Activated naive CD8-positive, alpha-beta T cell treated with anti-CD3 and anti-CD28 coated beads for 36 hours (primary cell): ENCODE data around the gene FHIT. TPM values are rescaled to one million over a fixed set of nuclear protein-coding genes. Genes with fewer than 3 reads are reported as not detected.

Experiments
- DNase-seq: peaks from one replicate; pipeline ENCODE4 v3.0.0; 2021
- H3K27ac Mint-ChIP-seq: one replicate; pipeline ENCODE4 v1.8.0; 2022; ENCODE audit warnings: mild to moderate bottlenecking, moderate library complexity, mixed read lengths
- H3K27me3 Mint-ChIP-seq: one replicate; pipeline ENCODE4 v1.8.0; 2022; ENCODE audit warnings: mild to moderate bottlenecking, mixed read lengths
- H3K36me3 Mint-ChIP-seq: one replicate; pipeline ENCODE4 v1.8.0; 2021; ENCODE audit warnings: mild to moderate bottlenecking, mixed read lengths
- H3K4me1 Mint-ChIP-seq: one replicate; pipeline ENCODE4 v1.8.0; 2021; ENCODE audit warnings: mixed read lengths
- H3K4me3 Mint-ChIP-seq: one replicate; pipeline ENCODE4 v1.8.0; 2022; ENCODE audit warnings: mild to moderate bottlenecking, moderate library complexity, mixed read lengths
- H3K9me3 Mint-ChIP-seq: one replicate; pipeline ENCODE4 v1.8.0; 2022; ENCODE audit warnings: mixed read lengths
- total RNA-seq, 2 experiments: library from RNA; stranded (reverse); gene quantifications; one replicate each; pipeline ENCODE4 v1.2.3, GENCODE V29; 2021

Gene FHIT
- total RNA-seq, 2 experiments from 2014 or later, result 8.6 to 9.0 TPM

DNA sequence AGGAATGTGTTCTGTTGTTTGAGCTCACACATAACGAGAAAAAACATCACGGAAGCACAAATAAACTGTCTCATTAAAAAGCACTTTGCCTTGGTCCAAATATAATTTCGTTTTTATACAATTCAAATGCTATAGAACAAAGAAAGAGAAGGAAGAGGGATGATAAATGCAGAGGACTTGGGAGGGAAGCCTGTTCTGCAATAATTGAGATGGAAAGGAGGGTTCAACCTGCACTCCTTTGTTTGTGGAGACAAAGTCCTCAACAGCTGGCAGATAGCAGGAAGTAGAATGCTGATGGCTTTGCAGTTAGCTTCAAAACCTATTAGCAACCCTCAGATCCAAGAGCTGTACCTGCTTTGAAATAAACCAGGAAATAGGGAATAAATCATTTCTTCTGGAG lies 1010.8 kb downstream of the FHIT start:
- no peaks in the 10 kb centered on the region for H3K36me3 Mint-ChIP-seq

DNA sequence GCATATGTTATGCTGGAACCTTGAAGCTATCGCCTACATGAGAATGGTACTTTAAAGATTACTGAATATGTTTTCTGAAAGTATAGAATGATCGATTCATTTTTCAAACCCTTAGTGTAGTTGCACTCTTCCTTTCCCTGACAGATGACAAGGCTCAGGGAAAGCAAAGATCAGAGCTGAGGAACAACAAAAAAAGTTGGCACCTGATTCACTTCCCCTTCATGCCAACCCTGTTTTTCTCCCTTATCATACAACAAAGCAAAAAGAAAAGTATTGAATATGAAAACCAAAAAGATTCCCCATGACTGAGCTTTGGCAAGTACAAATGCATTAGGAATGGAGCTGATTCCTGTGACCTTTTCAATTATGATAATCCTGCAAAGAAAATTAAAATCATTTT lies 1012.7 kb downstream of the FHIT start:
- Mint-ChIP-seq H3K27me3 (no peaks in the 10 kb centered on the region), H3K9me3 (peaks cover 3% of the 10 kb centered on the region), H3K4me1 (peaks cover 4% of the 10 kb centered on the region), H3K4me3 (no peak overlapping the region), H3K36me3 (no peaks in the 10 kb centered on the region), H3K27ac (no peak overlapping the region)
- no peak for DNase-seq

More for the DNA sequence above, 1010.8 kb downstream of the FHIT start:
- Mint-ChIP-seq H3K9me3 (no peaks in the 10 kb centered on the region), H3K4me1 (peaks cover 4% of the 10 kb centered on the region), H3K27ac (no peak overlapping the region), H3K4me3 (no peak overlapping the region), H3K27me3 (no peaks in the 10 kb centered on the region)
- no peak for DNase-seq

GRCh38 chr3:60229502-60229901 lies 1021.8 kb downstream of the FHIT start:
- H3K4me3 Mint-ChIP-seq, result no peak overlapping the region
- H3K27ac Mint-ChIP-seq, result no peak overlapping the region
- H3K4me1 Mint-ChIP-seq, result peaks cover 8% of the 10 kb centered on the region
- DNase-seq, result no peak
- H3K9me3 Mint-ChIP-seq, result peaks cover 6% of the 10 kb centered on the region
- peaks cover 2% of the 10 kb centered on the region for H3K36me3 Mint-ChIP-seq
- H3K27me3 Mint-ChIP-seq, result no peaks in the 10 kb centered on the region

DNA sequence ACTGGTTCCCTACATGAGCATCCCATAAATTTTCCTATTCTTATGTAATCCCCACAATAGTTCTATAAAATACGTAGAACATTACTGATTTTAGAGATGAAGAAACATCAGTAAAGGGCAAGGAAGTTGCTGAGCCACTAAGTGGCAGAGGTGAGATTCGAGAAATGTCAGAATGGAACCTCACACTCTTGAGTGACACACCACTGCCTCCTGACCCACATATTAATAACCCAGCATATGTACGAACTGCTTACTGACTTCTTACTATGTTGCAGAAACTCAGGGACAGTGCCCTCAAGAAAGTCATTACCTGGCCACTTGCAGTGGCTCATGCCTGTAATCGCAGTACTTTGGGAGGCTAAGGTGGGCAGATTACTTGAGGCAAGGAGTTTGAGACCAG lies 1022.4 kb downstream of the FHIT start:
- Mint-ChIP-seq H3K4me3 (no peak overlapping the region), H3K36me3 (peaks cover 2% of the 10 kb centered on the region), H3K27ac (no peak overlapping the region), H3K9me3 (peaks cover 4% of the 10 kb centered on the region), H3K27me3 (no peaks in the 10 kb centered on the region), H3K4me1 (peaks cover 8% of the 10 kb centered on the region)
- no peak for DNase-seq

- H3K27ac Mint-ChIP-seq, result no peak overlapping the region
- H3K27me3 Mint-ChIP-seq, result no peaks in the 10 kb centered on the region
- no peak for DNase-seq
- no peak overlapping the region for H3K4me3 Mint-ChIP-seq
- peaks cover 8% of the 10 kb centered on the region for H3K4me1 Mint-ChIP-seq
- no peaks in the 10 kb centered on the region for H3K9me3 Mint-ChIP-seq
- no peaks in the 10 kb centered on the region for H3K36me3 Mint-ChIP-seq
Measured at GRCh38 chr3:60226912-60227311, 1024.3 kb downstream of the FHIT start.

GRCh38 chr3:60225848-60226247 lies 1025.4 kb downstream of the FHIT start:
- no peaks in the 10 kb centered on the region for H3K27me3 Mint-ChIP-seq

DNA sequence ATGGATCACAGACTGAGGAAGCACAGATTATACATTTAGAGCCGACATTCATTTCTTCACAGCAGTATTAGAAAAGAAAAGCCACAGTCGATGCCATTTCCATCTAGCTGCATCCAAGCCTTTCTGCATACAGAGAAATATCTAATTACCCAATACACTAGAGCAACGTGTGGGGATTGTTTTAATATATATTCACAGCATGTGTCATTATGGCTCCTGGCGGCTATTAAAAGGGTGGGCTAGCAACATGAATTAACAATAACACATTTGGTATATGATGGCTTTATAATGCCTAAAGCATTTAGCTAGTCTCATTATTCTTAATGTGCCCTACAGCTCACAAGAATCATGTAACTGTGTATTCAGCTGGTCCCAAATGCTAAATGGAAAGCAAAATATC lies 1030.5 kb downstream of the FHIT start:
- H3K36me3 Mint-ChIP-seq, result no peaks in the 10 kb centered on the region
- H3K27me3 Mint-ChIP-seq, result no peaks in the 10 kb centered on the region
- no peak overlapping the region for H3K27ac Mint-ChIP-seq
- no peaks in the 10 kb centered on the region for H3K4me1 Mint-ChIP-seq
- DNase-seq, result no peak
- no peak overlapping the region for H3K4me3 Mint-ChIP-seq
- no peaks in the 10 kb centered on the region for H3K9me3 Mint-ChIP-seq

More at GRCh38 chr3:60225848-60226247, 1025.4 kb downstream of the FHIT start:
- Mint-ChIP-seq H3K9me3 (no peaks in the 10 kb centered on the region), H3K4me1 (peaks cover 8% of the 10 kb centered on the region), H3K36me3 (no peaks in the 10 kb centered on the region), H3K4me3 (no peak overlapping the region), H3K27ac (no peak overlapping the region)
- no peak for DNase-seq

- no peaks in the 10 kb centered on the region for H3K9me3 Mint-ChIP-seq
- no peak overlapping the region for H3K4me3 Mint-ChIP-seq
Measured at GRCh38 chr3:60219501-60219900, 1031.8 kb downstream of the FHIT start.

GRCh38 chr3:60217156-60217911 lies 1033.9 kb downstream of the FHIT start:
- no peak for DNase-seq
- Mint-ChIP-seq H3K4me3 (no peak overlapping the region), H3K27ac (no peak overlapping the region), H3K4me1 (no peaks in the 10 kb centered on the region), H3K36me3 (no peaks in the 10 kb centered on the region), H3K9me3 (no peaks in the 10 kb centered on the region), H3K27me3 (no peaks in the 10 kb centered on the region)

More at GRCh38 chr3:60219501-60219900, 1031.8 kb downstream of the FHIT start:
- Mint-ChIP-seq H3K4me1 (no peaks in the 10 kb centered on the region), H3K27ac (no peak overlapping the region), H3K36me3 (no peaks in the 10 kb centered on the region), H3K27me3 (no peaks in the 10 kb centered on the region)
- DNase-seq, result no peak

DNA sequence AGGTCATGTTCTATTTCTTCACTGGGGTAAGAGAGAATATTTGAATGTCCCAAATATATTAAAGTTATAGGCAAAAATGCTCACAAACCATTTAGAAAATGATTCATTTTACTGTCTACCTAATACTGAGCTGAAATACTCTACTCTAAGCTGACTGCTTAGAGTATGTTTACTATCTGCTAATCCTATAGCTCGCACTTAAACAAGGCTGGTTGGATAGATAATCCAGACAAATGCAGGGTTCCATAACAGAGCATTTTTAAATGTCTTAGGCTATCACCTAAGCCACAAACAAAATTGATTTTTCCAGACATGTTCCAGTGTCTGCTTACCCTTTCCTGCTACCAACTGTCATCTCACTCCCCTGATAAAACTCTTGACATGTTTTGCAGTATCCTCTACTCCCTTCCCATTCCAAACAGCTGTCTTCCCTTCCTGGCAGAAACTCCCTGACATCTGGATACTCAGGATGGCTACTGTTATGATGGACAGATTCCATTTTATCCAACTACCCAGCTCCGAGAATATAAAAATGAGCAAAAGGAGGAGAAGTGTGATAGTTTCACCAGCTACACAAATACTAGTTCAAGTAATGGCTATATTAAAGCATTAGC lies 1034.7 kb downstream of the FHIT start:
- Mint-ChIP-seq H3K27me3 (no peaks in the 10 kb centered on the region), H3K9me3 (no peaks in the 10 kb centered on the region), H3K4me1 (no peaks in the 10 kb centered on the region), H3K36me3 (no peaks in the 10 kb centered on the region), H3K27ac (no peak overlapping the region), H3K4me3 (no peak overlapping the region)
- DNase-seq, result no peak

GRCh38 chr3:60215946-60216345 lies 1035.3 kb downstream of the FHIT start:
- Mint-ChIP-seq H3K9me3 (no peaks in the 10 kb centered on the region), H3K4me1 (no peaks in the 10 kb centered on the region), H3K27ac (no peak overlapping the region), H3K4me3 (no peak overlapping the region), H3K36me3 (no peaks in the 10 kb centered on the region), H3K27me3 (no peaks in the 10 kb centered on the region)
- DNase-seq, result no peak

DNA sequence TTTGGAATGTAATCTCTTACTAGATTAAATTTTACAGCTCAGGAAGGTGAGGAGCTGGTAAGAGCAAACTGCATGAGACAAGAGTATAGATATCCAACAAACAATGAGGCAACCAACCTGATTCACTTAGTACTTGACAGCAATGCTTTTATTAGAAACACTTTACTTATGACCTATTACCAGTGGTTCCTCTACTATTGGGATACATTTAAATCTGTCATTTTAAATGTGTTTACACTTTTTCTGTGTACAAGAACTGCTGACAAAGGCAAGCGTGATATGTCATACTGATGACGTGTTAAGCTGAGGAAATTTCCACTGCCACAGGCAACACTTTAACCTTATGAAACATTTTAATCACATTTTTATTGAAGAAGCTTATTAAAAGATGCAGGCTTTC lies 1043.3 kb downstream of the FHIT start:
- no peaks in the 10 kb centered on the region for H3K27me3 Mint-ChIP-seq
- H3K9me3 Mint-ChIP-seq, result peaks cover 9% of the 10 kb centered on the region
- no peak for DNase-seq
- no peak overlapping the region for H3K27ac Mint-ChIP-seq
- peaks cover 6% of the 10 kb centered on the region for H3K36me3 Mint-ChIP-seq
- peaks cover 2% of the 10 kb centered on the region for H3K4me1 Mint-ChIP-seq
- no peak overlapping the region for H3K4me3 Mint-ChIP-seq

- H3K27ac Mint-ChIP-seq, result no peak overlapping the region
- H3K4me3 Mint-ChIP-seq, result no peak overlapping the region
- peaks cover 6% of the 10 kb centered on the region for H3K36me3 Mint-ChIP-seq
- DNase-seq, result no peak
- H3K27me3 Mint-ChIP-seq, result no peaks in the 10 kb centered on the region
- H3K9me3 Mint-ChIP-seq, result peaks cover 9% of the 10 kb centered on the region
- H3K4me1 Mint-ChIP-seq, result peaks cover 2% of the 10 kb centered on the region
Measured at GRCh38 chr3:60206206-60206605, 1045.0 kb downstream of the FHIT start.

DNA sequence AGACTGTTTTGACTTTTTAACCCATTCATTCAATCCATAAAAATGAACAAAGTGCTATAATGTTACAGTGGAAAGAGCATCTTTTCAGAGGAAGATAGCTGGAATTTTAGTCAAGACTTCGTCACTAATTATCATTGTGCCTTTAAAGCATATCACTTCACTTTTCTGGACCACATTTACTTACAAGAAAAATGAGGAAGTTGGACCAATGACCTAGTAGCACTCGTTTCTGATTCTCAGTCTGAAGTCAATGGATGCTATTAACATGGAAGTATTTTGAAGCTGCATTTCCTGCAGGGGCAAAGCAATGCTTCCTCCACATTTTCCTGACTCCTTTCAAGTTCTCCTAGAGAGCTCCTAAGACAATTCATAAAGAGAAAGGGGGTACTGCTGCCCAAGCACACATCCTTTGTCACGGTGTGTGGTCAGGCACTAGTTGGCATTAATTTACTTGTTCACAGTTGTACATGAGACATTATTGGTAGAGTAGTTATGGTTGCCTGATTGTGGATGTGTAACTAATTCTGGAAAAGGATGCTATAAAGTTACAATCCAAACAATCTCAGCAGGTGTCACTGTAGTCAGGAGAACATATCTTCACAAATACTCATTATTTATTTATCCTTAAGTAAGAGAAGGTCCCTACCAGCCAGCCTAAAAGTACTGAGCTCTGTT lies 1049.1 kb downstream of the FHIT start:
- Mint-ChIP-seq H3K36me3 (peaks cover 2% of the 10 kb centered on the region), H3K9me3 (peaks cover 5% of the 10 kb centered on the region), H3K27ac (no peak overlapping the region), H3K27me3 (no peaks in the 10 kb centered on the region), H3K4me1 (peaks cover 2% of the 10 kb centered on the region), H3K4me3 (no peak overlapping the region)
- DNase-seq, result no peak

GRCh38 chr3:60199306-60199705 lies 1051.9 kb downstream of the FHIT start:
- H3K27me3 Mint-ChIP-seq, result no peaks in the 10 kb centered on the region

More at GRCh38 chr3:60199306-60199705, 1051.9 kb downstream of the FHIT start:
- H3K4me3 Mint-ChIP-seq, result no peak overlapping the region
- H3K4me1 Mint-ChIP-seq, result peaks cover 2% of the 10 kb centered on the region
- peaks cover 5% of the 10 kb centered on the region for H3K36me3 Mint-ChIP-seq
- no peak for DNase-seq
- H3K27ac Mint-ChIP-seq, result no peak overlapping the region
- H3K9me3 Mint-ChIP-seq, result peaks cover 11% of the 10 kb centered on the region
